GM18520 (cell line): Measurements from ENCODE around the gene ZBP1.

Experiments
- ATAC-seq: cut with Tn5 transposase; IDR thresholded peaks from one replicate; pipeline ENCODE4 v1.9.1; 2021; ENCODE audit not compliant: unreplicated experiment

The ZBP1 gene, protein sequence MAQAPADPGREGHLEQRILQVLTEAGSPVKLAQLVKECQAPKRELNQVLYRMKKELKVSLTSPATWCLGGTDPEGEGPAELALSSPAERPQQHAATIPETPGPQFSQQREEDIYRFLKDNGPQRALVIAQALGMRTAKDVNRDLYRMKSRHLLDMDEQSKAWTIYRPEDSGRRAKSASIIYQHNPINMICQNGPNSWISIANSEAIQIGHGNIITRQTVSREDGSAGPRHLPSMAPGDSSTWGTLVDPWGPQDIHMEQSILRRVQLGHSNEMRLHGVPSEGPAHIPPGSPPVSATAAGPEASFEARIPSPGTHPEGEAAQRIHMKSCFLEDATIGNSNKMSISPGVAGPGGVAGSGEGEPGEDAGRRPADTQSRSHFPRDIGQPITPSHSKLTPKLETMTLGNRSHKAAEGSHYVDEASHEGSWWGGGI

DNA sequence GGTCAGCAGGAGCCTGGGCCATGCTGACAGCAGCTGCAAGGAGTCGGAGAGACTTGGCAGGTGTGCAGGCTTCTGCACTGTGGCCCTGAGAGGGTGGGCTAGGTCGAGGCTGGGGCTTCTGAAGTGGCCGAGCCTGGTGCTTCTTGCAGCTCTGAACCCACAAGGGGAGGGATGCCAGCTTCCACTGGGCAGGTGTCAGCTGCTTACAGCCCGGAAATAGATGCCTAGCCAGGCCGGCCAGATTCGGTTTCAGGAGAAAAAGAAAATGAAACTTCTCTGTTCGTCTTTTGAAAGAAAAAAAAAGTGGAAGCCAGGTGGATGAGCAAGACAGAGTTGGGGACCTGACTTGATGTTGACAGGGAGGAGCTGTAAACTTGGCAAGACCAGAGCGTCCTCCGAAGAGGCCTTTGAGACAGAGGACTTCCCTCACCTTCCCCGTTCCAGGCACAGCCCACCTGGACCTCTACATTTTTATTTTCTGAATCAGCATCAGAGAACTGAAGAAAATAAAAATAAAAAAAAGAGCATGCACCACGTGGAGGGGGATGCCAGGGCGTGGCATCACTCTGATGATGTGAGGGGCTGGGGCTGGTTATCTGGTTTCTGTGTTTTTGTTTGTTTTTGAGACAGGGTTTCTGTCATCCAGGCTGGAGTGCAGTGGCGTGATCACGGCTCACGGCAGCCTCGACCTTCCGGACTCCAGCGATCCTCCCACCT, at the start of gene ZBP1:
Gene ZBP1 (minus strand): TSS at position 153 of the 717 bp plus-strand sequence. CDS start 131 bp downstream, at position 22.
- peak; percentile 40 for ATAC-seq

DNA sequence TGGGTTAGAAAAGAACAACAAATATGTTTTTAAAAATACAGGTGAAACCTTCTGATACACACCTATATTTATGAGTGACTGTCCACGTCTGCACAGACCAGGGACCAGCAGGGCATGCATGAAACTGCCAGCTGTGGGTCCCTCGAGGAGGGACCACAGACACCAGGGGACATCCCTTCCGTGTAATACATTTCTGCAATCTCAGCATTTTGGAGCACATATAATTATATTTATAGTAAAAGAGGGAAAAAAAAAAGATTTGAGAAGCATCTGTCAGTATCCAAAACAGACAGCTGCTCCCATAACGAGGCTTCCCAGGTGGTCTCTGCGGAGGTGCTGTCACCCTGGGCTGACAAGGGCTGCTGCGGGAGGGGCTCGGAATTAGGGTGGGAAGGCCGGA, 49.4 kb upstream of the ZBP1 start:
- no peak for ATAC-seq

DNA sequence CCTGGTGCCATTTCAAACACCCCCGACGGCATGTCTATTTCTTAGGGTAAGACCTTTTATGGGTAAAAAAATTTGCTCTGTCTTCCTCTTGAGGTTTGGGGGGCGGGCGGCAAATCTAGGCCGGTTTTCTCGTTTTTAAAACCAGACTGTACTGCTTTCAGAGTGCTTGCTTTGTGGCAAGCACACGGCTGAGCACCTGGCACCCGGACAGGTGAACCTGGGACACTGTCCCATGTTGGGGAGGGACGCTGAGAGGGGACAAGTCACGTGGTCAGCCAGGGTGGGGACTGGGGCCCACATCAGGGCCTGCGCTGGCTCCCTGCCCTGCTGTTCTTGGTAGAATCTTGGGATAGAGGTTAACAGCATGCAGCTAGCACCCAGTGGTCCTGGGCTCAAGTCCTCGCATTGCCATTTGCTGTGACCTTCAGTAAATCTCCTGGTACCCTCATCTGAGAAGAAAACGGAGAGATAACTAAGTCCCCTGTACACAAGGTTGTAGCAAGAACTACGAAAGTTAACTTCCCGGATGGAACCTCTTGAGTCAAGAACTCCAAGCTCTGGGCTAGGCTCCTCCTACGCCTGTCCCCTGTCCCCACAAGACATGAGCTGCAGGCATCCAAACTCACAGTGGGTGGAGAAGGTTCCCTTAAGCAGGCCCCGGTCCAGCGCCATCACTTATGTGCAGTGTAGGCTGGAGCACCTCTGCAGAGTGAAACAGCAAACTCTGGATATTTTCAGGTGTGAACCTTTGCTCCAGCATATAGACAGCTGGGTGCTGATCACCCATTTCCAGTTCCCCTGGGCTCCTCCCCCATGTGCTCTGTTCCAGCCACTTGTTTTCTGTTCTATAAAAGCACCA, 47.9 kb upstream of the ZBP1 start:
- no peak for ATAC-seq

DNA sequence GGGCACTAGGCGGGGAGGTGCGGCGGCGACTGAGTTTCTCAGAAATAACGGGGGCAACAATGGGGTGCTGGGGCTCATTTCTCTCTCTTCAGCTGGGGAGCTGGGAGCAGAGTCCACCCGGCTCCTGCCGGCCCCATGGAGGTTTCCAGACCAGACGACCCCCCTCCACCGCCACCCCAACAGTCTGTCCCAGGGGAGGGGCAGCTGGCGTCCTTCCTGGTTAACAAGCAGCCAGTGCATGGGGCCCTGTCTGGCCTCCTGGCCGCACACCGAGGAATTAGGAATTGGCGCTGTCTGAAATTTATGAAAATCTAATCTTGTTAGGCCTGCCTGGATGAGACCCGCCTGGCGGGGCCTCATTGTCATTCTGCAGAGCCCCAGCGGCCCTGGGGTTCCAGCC, 47.2 kb upstream of the ZBP1 start:
- ATAC-seq: no peak

DNA sequence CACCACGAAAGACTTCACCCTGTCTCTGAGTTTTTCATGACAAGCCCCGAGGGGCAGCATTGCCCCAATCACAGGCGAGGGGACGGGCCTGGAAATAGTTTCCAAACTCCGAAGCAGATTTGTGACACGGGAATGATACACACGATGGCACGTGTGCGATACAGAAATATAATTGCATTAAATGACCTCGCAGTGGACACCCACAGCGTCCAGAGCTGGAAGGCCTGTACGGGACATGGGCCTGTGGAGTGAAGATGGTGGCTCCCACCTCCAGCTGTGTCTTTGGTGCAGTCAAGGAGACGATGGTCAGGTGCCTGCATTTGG, 46.6 kb upstream of the ZBP1 start:
- ATAC-seq: no peak

DNA sequence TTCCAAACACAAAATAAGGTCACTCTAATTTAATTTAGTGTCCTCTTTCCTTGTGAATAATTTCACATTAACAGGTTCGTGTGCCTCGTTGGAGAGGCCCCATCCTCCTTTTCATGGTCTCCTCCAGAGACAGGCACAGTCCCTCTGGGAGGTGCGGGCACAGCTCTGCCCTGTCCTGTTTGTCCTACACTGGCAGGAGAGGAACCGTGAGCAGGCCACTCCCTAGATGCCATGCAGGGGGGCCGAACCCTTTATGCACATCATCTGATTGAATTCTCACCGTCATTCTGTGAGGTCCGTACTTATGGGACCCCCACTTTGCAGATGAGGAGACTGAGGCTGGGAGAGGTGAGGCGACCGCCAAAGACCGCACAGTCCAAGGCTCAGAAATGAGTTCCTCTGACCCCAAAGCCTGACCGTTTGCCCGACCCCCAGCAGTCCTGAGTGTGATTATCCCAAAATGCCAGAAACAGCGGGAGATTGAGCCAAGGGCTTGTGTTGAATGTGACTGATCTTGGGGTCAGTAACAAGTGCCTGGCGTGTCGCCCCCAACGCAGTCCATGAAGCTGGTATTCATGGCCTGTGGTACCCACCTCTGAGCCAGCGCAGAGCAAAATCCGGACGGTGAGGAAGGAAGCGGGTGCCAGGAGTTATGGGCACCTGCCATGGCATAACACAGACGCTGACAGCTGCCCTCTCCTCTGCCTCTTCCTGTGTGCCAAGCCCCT, 46.0 kb upstream of the ZBP1 start:
- no peak for ATAC-seq

DNA sequence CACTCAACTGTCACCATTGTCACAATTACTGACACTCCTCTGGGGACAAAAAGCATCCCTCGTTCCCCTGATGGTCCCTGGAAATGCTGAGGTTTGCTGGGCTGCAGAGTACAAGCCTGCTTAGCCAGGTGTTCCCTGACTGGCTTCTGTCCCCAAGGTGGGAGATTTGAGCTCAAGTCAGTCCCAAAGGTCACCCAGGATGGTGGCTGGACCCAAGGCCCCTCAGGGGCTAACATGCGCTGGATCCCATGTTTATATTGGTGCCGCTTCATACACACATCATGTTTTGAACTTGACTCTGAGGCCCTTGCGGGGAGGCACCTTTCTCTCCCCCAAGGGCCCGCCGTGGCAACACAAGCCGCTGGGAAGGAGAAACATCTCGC, 45.4 kb upstream of the ZBP1 start:
- no peak for ATAC-seq

DNA sequence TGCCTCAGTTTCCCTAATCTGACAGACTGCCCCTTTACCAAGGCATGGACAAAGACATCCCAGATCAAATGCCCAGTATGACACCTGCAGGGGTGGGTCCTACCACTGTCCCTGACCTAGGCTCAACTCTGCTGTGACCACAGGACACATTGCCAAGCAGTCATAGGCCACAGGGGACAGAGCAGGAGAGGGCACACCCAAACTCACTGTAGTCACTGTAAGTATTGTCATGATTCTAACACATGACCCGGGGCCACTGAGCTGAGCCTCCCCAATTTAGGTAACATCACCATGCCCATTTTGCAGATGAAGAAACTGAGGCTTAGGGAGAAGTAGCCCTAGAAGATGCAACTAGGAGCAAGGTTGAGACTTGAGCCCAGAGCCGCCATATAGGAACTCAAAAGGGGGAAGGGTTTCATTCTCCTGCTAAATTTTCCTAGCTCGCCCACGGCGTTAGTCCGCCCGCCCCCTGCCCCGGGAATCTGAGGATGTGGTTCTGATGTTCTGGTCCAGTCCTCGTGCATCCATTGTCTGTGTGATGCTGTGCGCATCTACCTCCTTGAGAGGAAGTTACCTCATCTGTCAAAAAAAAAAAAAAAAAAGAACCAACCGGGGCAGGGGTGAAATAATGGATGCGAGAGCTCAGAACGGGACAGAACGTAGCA, 44.8 kb upstream of the ZBP1 start:
- ATAC-seq: no peak

DNA sequence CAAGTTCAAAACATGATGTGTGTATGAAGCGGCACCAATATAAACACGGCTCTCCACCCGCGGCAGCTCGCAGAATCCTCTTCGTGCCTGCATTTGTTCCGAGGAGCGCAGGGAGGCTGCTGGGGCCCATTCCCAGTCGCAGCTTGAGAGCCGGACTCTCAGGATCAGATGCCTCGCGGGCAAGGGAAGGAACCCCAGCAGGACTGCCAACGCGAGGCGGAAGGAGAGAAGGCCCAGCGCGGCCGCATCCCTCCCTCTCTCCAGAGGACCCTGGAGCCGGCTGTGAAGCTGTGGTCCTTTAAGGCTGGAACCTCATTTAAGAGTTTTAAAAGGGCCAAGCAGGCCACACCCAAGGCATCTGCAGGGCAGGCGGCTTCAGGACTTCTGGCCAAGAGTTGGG, 44.2 kb upstream of the ZBP1 start:
- ATAC-seq: no peak

DNA sequence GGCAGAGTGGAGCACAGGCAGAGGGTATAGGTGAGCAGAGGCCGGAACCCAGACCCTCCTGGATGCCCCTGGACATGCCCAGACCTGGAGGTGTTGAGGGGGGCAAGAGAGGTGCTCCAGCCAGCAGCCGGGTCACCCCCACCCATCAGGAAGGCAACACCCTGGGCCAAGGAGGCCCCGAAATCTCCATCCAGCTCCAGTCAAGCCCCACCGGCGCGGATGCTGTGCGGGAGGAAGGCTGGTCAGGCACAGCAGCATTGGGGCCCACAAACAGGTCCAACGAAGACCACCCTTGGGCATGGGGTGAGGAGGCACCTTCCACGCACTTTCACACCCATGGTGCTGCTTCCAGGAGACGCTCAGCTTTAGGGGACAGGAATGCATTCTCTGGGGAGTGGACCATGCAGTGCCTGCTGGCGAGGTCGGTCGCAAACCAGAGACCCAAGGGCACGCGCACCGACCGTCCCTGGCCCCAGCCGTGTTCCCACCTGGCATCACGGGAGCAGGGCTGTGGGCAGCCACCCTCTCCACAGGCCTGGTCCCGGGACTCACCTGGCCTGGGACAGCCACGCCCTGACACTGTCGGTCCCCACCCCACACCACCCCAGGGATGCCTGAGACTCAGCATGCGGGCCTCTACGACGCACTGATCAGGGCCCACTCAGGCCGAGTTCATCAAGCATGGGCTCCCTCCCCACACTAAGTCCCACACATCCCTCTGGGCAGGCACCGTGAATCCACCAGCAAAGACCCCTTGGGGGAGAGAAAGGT, 43.6 kb upstream of the ZBP1 start:
- ATAC-seq: no peak

DNA sequence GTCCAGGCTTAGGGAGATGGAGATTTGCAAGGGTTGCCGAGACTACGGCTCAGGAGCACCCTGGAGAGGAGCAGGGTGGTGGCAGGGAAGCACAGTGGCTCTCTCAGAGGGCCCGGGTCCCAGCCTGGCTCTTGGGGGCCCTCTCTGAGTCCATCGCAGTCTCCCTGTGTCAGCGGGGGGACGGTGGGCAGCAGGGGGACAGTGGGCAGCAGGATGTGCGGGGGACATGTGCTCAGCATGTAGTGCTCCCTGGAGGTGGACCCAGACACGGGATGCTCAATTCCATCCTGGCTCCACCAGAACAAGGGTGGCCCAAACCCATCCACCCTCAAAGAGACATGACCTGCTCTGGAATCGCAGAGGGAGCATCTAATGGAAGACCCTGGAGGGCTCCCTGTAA, 43.0 kb upstream of the ZBP1 start:
- no peak for ATAC-seq

DNA sequence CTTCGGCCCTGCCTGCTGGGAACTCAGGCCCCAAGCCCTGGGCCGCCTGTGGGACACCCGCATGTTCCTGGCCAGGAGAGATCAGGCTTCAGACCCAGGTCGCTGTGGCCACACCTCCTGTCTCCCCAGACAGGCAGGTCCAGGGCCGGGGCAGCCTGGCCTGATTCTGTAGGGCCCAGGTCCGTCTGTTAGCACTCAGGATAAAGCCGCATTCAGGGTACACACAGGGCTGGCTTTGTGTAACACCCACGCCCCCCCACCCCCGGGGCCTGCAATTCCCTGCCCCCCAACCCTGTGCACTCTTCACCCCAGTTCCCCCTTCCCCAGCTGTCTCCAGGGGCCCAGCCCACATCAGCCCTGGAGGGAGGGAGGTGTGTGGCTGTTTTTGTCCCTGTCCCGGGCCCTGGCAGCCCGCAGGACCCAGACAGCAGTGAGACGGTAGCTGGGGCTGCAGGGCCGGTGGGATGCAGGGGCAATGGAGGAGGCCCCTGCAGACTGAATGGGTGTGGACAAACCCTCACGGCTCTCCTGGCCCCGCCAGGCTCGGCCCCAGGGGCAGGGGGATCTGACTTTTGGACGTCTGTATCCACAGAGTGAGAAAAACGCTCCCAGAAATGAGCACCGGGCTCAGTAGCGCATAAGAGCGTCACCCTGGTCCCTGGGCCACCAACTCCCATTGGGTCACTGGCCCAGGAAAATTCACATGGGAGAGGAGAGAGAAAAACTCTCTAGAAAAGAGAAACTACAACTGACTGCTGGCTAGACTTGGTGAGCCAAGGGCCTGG, 42.4 kb upstream of the ZBP1 start:
- ATAC-seq: no peak

DNA sequence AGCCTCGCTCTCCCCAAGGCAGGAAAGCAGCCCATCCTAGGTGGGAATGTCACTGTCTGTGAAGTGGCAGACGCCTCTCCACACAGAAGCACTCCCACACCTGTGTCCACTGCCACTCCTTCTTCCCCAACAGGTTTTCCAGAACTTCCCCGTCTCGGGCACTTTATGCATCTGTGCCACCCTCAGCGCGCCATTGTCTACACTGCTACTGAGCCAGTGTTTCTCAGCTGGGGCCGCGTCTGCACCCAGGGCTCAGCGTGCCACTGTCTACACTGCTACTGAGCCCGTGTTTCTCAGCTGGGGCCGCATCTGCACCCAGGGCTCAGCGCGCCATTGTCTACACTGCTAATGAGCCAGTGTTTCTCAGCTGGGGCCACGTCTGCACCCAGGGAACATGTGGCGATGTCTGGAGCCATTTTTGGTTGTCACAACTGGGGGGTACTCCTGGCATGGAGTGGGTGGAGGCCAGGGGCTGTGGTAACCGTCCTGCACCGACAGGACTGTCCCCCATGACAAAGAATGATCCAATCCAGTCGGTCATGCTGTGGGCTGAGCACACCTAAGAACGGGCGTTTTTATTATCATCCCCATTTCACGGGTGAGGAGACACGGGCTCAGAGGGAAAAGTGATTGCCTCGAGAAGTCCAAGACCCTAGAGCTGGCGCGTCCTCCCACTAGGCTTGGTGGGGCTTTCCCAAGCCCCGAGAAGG, 41.7 kb upstream of the ZBP1 start:
- no peak for ATAC-seq

DNA sequence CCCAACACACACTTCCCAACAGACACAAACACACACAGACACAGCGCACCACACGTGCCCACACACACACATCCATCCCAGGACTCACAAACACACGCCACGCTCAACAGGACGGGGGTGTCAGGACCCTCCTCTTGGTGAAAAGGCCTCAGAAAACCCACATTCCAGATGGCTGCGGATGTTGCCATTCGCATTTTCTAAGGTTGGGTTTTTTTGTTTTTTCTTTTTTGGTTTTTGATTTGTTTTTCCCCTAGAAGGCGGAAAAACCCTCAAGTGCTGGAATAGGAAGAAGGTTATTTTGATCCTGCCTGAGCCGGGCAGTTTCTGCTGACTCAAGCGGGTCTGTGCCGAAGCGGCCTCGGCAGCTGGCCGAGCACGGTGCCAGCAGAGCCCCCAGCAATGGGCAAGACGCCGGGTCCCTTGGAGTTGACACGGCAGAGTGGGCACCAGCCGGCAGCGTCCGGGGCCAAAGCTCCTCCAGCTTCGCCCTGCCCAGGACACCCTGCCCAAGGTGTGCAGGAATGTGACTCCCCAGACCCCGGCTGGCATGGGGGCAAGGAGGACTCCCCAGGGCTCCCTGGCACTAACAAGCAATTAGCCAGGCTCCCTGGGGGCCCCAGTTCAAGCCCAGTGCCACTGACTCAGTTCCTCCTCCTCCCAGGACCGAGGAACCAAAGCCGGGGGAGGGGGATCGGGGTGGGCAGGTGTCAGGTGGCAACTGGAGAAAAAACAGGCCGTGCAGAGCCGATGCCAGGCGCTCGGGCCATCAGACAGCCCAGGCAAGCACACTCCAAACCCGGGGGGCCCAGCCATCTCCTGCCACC, 40.9 kb upstream of the ZBP1 start:
- ATAC-seq: no peak

DNA sequence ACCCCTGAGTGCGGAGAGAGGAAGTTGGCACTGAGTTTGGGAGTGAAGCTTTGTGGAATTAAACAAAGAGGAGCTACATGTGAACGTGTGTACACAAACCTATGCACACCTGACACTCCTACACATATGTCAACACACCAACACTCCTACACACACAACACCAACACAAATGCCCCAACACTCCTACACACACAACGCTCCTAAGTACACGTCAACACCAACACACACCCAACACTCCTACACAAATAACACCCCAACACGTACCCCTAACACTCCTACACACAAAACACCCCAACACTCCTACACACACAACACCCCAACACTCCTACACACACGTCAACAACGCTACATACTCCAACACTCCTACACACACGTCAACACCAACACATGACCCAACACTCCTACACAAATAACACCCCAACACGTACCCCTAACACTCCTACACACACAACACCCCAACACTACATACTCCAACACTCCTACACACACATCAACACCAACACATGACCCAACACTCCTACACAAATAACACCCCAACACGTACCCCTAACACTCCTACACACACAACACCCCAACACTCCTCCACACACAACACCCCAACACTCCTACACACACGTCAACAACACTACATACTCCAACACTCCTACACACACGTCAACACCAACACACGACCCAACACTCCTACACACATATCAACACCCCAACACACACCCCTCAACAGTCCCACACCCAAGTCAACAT, 40.1 kb upstream of the ZBP1 start:
- no peak for ATAC-seq

DNA sequence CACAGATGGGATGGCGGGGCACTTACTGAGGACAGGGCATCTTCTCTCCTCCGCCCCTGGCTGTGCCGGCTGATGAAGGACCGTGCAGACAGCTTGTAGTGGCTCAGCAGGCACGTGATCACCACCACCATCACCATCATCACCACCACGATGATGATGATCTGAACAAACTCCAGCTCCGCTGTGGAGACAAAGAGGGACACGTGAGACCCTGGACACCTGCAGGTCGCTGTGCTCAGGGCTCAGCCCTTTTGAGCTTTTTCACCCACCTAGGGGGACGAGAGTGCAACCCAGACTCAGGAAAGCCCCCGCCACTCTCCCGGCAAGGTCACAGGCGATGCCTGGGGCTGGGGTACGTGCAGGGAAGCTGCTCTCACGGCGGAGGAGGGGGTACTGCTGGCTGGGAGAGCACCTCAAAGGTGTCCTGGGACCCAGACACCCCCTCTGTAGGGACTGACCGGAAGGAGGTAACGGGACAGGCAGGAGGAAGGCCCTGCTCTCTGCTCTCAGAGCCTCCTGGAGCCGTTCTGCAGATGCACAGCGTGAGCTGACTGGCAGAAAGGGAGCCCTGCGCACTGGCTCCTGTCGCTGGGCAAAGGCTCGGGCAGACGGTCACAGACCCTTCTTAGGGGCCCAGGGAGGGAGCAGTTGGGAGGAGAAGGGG, 39.4 kb upstream of the ZBP1 start:
- no peak for ATAC-seq
